ENCODE data around the gene SLC38A3. TPM values are rescaled to one million over a fixed set of nuclear protein-coding genes. Genes with fewer than 3 reads are reported as not detected.

SLC38A3 gene
- total RNA-seq, 4 donors from 2014 or later = 0.11 to 0.39 TPM; not detected in 2

GRCh38 chr3:50174947-50175524 lies 30.0 kb upstream of the SLC38A3 start:
- no peak for DNase-seq (ENCODE audit: extremely low spot score)
- Histone ChIP-seq H3K36me3 (peaks cover 8 to 54% (median 26%) of the 10 kb centered on the region in 4 donors), H3K4me3 (no peak overlapping the region), H3K9me3 (no peaks in the 10 kb centered on the region), H3K4me1 (peaks cover 10 to 27% (median 24%) of the 10 kb centered on the region in 4 donors), H3K27ac (replicated peaks in 1 of 4) (no peak overlapping the region), H3K27me3 (no peaks in the 10 kb centered on the region)
- TF ChIP-seq POLR2AphosphoS5 (IDR thresholded peaks at IDR 0.05) (no peak), EP300 (IDR thresholded peaks at IDR 0.05) (no peak), POLR2A (IDR thresholded peaks at IDR 0.05; ENCODE audit: low read depth) (no peak)
- TF ChIP-seq, protein P1, sequence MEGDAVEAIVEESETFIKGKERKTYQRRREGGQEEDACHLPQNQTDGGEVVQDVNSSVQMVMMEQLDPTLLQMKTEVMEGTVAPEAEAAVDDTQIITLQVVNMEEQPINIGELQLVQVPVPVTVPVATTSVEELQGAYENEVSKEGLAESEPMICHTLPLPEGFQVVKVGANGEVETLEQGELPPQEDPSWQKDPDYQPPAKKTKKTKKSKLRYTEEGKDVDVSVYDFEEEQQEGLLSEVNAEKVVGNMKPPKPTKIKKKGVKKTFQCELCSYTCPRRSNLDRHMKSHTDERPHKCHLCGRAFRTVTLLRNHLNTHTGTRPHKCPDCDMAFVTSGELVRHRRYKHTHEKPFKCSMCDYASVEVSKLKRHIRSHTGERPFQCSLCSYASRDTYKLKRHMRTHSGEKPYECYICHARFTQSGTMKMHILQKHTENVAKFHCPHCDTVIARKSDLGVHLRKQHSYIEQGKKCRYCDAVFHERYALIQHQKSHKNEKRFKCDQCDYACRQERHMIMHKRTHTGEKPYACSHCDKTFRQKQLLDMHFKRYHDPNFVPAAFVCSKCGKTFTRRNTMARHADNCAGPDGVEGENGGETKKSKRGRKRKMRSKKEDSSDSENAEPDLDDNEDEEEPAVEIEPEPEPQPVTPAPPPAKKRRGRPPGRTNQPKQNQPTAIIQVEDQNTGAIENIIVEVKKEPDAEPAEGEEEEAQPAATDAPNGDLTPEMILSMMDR (IDR thresholded peaks at IDR 0.05) = no peak
- 93% methylated on average over 4 of the region's 17 CpGs for WGBS
- intact Hi-C loops (cut with DNase I) = loop anchor here (5.0 kb wide), 1 partner anchor 53 kb away; no protein-coding TSS in a partner anchor

DNA sequence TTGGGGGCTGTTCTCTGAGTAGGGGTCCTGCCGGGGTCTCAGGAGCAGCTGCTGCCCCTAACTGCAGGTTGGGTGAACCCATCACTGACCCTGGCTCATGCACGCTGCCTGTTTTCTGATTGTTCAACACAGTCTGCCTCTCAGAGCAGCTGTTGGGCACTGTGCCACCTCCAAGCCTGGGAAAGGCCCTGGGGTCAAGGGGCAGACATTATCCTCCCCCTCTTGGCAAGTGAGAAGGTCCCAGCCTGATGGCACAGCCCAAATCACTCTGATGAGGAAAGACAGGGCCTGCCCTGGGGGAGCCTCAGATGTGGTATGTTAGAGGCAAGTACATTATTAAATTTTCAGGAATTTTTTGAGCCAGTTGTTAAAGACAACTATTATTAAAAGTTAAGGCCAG lies 27.7 kb upstream of the SLC38A3 start:
- WGBS = 60% methylated on average over 1 of the region's 2 CpGs
- DNase-seq (ENCODE audit: extremely low spot score) = no peak
- Histone ChIP-seq H3K36me3 (peaks cover 8 to 66% (median 26%) of the 10 kb centered on the region in 4 donors), H3K27ac (replicated peaks in 1 of 4) (no peak overlapping the region), H3K9me3 (no peaks in the 10 kb centered on the region), H3K4me3 (no peak overlapping the region), H3K27me3 (no peaks in the 10 kb centered on the region), H3K4me1 (peaks cover 4 to 10% (median 7%) of the 10 kb centered on the region in 4 donors)
- TF ChIP-seq, protein P1 (IDR thresholded peaks at IDR 0.05) = no peak
- TF ChIP-seq POLR2A (IDR thresholded peaks at IDR 0.05; ENCODE audit: low read depth) = no peak
- no peak for TF ChIP-seq EP300 (IDR thresholded peaks at IDR 0.05)
- TF ChIP-seq POLR2AphosphoS5 (IDR thresholded peaks at IDR 0.05) = no peak
- intact Hi-C loops (cut with DNase I) = no loop called here

DNA sequence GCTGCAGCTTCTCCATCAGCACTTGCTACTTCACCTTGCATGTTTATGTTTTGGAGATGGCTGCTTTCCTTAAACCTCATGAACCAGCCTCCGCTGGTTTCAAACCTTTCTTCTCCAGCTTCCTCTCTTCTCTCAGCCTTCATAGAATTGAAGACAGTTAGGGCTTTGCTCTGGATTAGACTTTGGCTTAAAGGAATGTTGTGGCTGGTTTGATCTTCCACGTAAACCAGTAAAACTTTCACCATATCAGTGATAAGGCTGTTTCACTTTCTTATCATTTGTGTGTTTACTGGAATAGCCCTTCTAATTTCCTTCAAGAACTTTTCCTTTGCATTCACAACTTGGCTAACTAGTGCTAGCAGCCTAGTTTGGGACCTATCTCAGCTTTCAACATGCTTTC lies 25.4 kb upstream of the SLC38A3 start:
- intact Hi-C loops (cut with DNase I) = no loop called here

GRCh38 chr3:50181985-50182384 lies 23.1 kb upstream of the SLC38A3 start:
- H3K4me3 ChIP-seq = no peak overlapping the region
- H3K27me3 ChIP-seq = no peaks in the 10 kb centered on the region
- H3K27ac ChIP-seq (replicated peaks in 1 of 4) = no peak overlapping the region
- intact Hi-C loops (cut with DNase I) = no loop called here
- TF ChIP-seq POLR2A (IDR thresholded peaks at IDR 0.05; ENCODE audit: low read depth) = no peak
- TF ChIP-seq POLR2AphosphoS5 (IDR thresholded peaks at IDR 0.05) = no peak
- TF ChIP-seq, protein P1 (IDR thresholded peaks at IDR 0.05) = no peak
- TF ChIP-seq EP300 (IDR thresholded peaks at IDR 0.05) = no peak
- H3K36me3 ChIP-seq = peaks cover 0 to 77% (median 23%) of the 10 kb centered on the region in 4 donors
- no peak for DNase-seq (ENCODE audit: extremely low spot score)
- no peaks in the 10 kb centered on the region for H3K4me1 ChIP-seq
- WGBS = 95% methylated on average over 5 of the region's 5 CpGs
- H3K9me3 ChIP-seq = no peaks in the 10 kb centered on the region

More for the DNA sequence above, 25.4 kb upstream of the SLC38A3 start:
- no peak for DNase-seq (ENCODE audit: extremely low spot score)
- no peaks in the 10 kb centered on the region for H3K4me1 ChIP-seq
- WGBS = 41% methylated on average over 2 of the region's 2 CpGs
- H3K27me3 ChIP-seq = no peaks in the 10 kb centered on the region
- H3K27ac ChIP-seq (replicated peaks in 1 of 4) = no peak overlapping the region
- H3K36me3 ChIP-seq = peaks cover 8 to 77% (median 27%) of the 10 kb centered on the region in 4 donors
- TF ChIP-seq EP300 (IDR thresholded peaks at IDR 0.05) (no peak), POLR2A (IDR thresholded peaks at IDR 0.05; ENCODE audit: low read depth) (no peak), POLR2AphosphoS5 (IDR thresholded peaks at IDR 0.05) (no peak)
- TF ChIP-seq, protein P1 (IDR thresholded peaks at IDR 0.05) = no peak
- H3K9me3 ChIP-seq = no peaks in the 10 kb centered on the region
- no peak overlapping the region for H3K4me3 ChIP-seq
